Globus pallidus (tissue), 1 donor: ENCODE results near the gene CACHD1.
A peak's percentile ranks its signal among the peaks of the same experiment; 100 is the strongest.

Source experiments
- DNase-seq: peaks from one replicate; pipeline ENCODE4 v3.0.0-alpha.2; 2015; ENCODE audit warnings: low spot score

The CACHD1 gene

DNA sequence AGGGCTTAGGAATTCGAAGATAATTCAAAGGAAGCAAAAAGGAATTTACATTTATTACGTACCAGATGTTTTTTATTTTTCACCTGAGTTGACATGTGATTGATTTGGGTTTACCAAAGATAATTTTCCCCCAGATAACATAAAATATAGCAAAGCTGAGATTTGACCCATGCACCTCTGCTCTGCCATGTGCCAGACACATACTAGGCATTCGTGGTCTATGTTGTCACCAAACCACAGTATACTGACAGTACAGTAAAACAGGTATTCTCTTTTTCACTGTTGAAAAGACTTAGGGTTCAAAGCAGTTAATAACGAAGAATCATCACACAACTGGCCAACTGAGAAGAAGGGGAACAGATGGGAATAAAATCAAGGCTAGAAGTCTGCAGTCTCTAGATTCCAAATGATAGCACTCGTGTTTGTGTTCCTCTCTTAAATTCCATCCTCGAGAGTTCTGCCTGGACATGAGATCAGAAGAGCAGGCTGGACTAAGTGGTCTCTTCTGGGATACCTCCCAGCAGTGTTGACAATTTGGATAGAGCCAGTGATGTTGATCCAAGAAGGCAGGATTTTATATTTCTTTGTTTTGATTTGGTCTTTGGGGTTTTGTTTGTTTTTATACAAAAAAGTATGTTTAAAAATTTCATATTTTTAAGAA, 189.7 kb downstream of the CACHD1 start:
- DNase-seq: no peak

- DNase-seq: no peak
Measured at GRCh38 chr1:64663668-64664067, 193.7 kb downstream of the CACHD1 start.

DNA sequence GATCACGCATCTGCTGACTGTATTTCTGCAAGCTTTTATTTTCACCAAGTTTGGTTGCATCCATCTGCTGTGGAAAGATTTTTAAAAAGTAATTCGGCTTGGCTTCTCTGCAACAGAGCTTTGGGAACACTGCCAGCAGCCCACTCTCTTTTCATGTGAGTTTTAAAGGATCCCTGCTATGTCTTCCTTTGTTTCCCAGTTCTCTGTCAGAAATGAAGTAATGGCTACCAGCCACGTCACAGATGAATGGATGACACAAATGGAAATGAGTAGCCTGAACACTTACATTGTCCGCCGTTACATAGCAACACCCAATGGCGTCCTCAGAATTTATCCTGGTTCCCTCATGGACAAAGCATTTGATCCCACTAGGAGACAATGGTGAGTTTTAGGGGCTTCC, 194.4 kb downstream of the CACHD1 start:
- DNase-seq: peak; percentile 62

- no peak for DNase-seq
Measured at GRCh38 chr1:64669098-64669675, 199.3 kb downstream of the CACHD1 start.

GRCh38 chr1:64675718-64676345, 205.9 kb downstream of the CACHD1 start:
- no peak for DNase-seq

- DNase-seq: no peak
Measured at GRCh38 chr1:64676386-64676785, 206.5 kb downstream of the CACHD1 start.

DNA sequence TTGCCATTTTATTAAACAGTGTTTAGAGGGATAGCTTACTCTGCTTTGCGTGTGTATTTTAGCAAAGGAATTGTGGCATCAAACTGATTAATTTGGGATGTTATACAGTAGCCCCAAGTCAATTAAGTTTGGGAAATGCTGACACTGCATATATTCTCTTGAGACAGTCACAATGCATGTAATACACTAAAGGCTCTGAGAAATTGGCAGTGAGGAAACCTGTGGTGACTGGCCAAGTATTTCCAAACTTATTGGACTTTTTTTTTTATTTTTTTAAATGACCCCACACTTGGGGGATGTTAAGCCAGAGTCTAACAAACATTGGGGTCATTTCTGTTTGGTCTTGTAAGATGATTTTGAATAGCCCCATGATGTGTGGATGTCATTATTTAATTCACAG, 207.6 kb downstream of the CACHD1 start:
- DNase-seq: no peak

- no peak for DNase-seq
Measured at GRCh38 chr1:64678366-64678765, 208.4 kb downstream of the CACHD1 start.

GRCh38 chr1:64679177-64679576, 209.2 kb downstream of the CACHD1 start:
- no peak for DNase-seq

GRCh38 chr1:64680599-64680998, 210.7 kb downstream of the CACHD1 start:
- no peak for DNase-seq

DNA sequence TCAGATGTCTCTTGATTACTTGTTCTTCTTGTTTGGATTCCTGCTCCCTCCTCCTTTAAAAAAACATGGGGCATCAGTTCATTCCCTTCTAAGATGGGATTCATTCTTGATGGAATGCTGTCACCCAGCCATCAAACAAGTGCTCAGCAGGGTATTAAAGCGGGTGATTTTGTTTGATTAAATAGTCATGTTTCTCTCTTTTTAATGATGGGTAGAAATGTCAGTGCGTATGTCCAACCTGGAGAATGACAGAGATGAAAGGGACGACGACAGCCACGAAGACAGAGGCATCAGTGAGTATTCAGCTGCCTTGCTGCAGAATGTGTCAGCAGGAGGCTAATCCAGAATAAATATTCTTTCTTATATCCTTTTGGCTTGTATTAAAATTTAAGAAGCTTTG, 211.1 kb downstream of the CACHD1 start:
- no peak for DNase-seq

- no peak for DNase-seq
Measured at GRCh38 chr1:64683419-64683818, 213.5 kb downstream of the CACHD1 start.

- no peak for DNase-seq
Measured at GRCh38 chr1:64685217-64685616, 215.3 kb downstream of the CACHD1 start.

- no peak for DNase-seq
Measured at GRCh38 chr1:64685765-64686341, 215.9 kb downstream of the CACHD1 start.

- no peak for DNase-seq
Measured at GRCh38 chr1:64686828-64687724, 217.1 kb downstream of the CACHD1 start.

DNA sequence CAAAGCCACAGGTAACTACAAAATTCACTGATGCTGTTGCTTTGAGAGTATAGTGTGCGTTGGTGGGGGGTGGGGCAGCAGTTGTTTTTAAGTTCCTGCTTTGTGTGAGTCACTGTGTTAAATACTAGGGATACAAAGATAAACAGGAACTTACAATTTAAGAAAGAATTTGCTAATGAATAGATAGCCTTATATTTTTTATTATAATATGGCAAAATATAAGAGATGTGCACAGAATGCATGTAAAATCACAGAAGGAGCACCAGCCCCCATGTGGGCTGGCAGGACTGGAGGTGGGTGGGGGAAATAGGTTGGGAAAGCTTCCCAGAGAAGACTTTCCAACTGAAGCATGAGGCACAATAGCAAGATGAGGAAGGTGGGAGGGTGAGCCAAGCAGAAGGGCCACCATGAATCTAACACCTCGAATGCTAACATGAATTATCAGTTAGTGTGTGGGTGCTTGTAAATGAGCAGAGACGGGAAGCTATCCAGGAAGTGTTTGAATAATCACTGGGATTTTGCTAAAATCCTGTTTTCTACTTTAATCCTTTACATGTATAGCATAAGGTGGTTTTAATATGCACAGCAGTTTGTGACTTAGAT, 217.9 kb downstream of the CACHD1 start:
- no peak for DNase-seq

DNA sequence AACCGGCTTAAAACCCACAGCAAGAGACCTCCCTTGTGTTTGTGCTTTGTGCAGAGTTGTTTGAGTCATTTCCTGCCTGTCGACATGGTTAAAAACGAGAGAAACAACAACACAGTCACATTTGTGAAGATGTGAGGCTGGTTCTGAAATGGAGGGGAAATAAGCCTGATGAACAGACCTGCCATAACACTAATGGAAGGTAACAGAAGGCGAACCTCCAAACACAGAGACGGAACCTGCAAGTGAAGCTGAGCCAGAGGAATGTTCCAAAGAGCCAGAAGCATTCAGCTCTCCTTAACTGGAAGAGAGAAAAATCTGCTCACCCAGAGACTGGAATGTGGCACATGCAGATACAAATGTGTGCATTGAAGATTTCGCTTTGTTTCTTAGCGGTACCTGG, 221.7 kb downstream of the CACHD1 start:
- DNase-seq: no peak

- DNase-seq: no peak
Measured at GRCh38 chr1:64692911-64693310, 223.0 kb downstream of the CACHD1 start.

- no peak for DNase-seq
Measured at GRCh38 chr1:64693406-64693805, 223.5 kb downstream of the CACHD1 start.

DNA sequence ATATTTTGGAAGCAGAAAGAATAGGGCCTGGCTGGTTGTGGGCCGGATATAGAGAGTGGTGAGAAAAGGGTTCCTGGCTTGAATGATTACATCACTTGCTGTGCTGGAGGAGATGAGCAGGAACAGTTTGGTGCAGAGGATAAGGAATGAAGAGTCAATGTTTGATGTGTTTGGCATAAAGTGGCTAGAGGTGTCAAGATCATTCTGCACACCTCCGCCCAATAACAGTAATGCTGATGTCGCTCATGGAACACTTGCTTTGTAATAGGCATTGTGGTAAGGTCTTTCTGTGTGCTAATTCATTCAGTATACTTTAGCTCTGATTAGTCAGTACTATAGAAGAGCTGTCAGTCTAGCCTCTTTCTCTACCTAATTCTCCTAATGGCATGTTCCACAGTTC, 226.9 kb downstream of the CACHD1 start:
- DNase-seq: no peak

DNA sequence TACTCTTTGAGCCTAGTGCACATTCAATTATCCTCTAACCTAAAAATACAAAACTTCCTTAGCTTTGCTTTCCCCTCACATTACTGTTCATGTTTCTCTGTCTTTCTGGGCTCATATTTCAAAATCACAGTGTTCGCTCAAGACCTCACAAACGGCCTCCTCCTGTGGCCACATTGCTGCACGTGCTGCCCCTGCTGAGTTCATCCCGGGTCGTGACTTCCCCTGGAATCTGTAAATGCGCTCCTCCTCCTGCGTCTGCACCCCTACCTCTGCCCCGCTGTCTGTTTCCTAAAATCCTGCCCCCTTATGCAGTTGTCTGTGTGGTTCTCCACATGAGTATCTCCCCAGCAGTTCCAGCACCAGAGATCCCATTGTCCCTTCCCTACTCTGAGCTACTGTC, 229.4 kb downstream of the CACHD1 start:
- DNase-seq: no peak

- DNase-seq: no peak
Measured at GRCh38 chr1:64701071-64701470, 231.1 kb downstream of the CACHD1 start.
